Stomach (tissue), 9 donors: ENCODE results near the gene SLC34A3. TPM values are rescaled to one million over a fixed set of nuclear protein-coding genes. Genes with fewer than 3 reads are reported as not detected.
"Not testable (repeated sequence)": the region's sequence is repeated elsewhere in the genome, so short reads cannot be mapped to it uniquely, and the experiment has no call there.

ENCODE experiments used
- DNase-seq, 2 donors: peaks; one replicate each; pipeline versions ENCODE4 v3.0.0 to v3.0.0-alpha.2; 2013 to 2019
- H3K27ac ChIP-seq, 5 donors: fragments of 200-600 bp in 4 of 5; sonication (generic) in 4 of 5; one replicate each; pipeline ENCODE4 v1.5.1; 2013 to 2019; ENCODE audit warnings: mild to moderate bottlenecking in 1 of 5, moderate library complexity in 1 of 5
- H3K27me3 ChIP-seq, 3 donors: fragments of 200-600 bp; sonication (generic); one replicate each; pipeline ENCODE4 v1.5.1; 2017 to 2019; ENCODE audit warnings: mixed run types in 1 of 3
- H3K36me3 ChIP-seq, 4 donors: fragments of 200-600 bp; sonication (generic); 1 replicate in 3 of 4; 2 replicates in 1 of 4; pipeline ENCODE4 v1.5.1; 2016 to 2019
- H3K4me1 ChIP-seq, 4 donors: fragments of 200-600 bp; sonication (generic); one replicate each; pipeline ENCODE4 v1.5.1; 2016 to 2019
- H3K4me3 ChIP-seq, 4 donors: fragments of 200-600 bp; sonication (generic) in 3 of 4; one replicate each; pipeline ENCODE4 v1.5.1; 2016 to 2019; ENCODE audit warnings: mild to moderate bottlenecking in 1 of 4
- H3K9me3 ChIP-seq, 4 donors: fragments of 200-600 bp; sonication (generic); one replicate each; pipeline ENCODE4 v1.5.1; 2016 to 2019
- EP300 ChIP-seq: sonication (generic); formaldehyde crosslinking; IDR thresholded peaks from one replicate; pipeline ENCODE4 v1.6.1; 2017; ENCODE audit warnings: antibody characterized with exemption
- POLR2A ChIP-seq, 4 donors: fragments of 450-650 bp; IDR thresholded peaks; one replicate each; pipeline ENCODE4 v1.6.1; 2016; ENCODE audit warnings: antibody characterized with exemption in 4 of 4, control low read depth in 2 of 4, mild to moderate bottlenecking in 1 of 4, moderate library complexity in 1 of 4
- POLR2AphosphoS5 ChIP-seq, 3 donors: sonication (generic); formaldehyde crosslinking; IDR thresholded peaks; one replicate each; pipeline ENCODE4 v1.6.1; 2016; ENCODE audit warnings: antibody characterized with exemption in 3 of 3
- whole genome bisulfite sequencing, 5 donors: extraction: QIAGEN DNeasy Blood & Tissue Kit in 3 of 5; methylation state at CpG; one replicate each; pipeline versions ENCODE4 v1.1.5 to v1.1.7; 2013 to 2018; 5-methylcytosine and 5-hydroxymethylcytosine counted together
- intact Hi-C: fragments of 100-400 bp; cut with DNase I; formaldehyde crosslinking; loops from one replicate; pipeline ENCODE4 v1.15.1; 2023; ENCODE audit warnings: low total_unique reads
- polyA plus RNA-seq, 3 donors: library from polyadenylated mRNA; stranded (reverse); fragments of 200-250 nt; gene quantifications; one replicate each; pipeline ENCODE4 v1.2.3, GENCODE V29; 2013
- total RNA-seq, 5 donors: library from RNA; depleted of rRNA; stranded (reverse); fragments of >200 nt; gene quantifications; one replicate each; pipeline versions ENCODE4 v1.1.0 to v1.2.3, GENCODE V29; 2014 to 2016
- TF ChIP-seq, protein P1 (sequence below), 7 experiments: fragments of 450-650 bp in 4 of 7; fragments of 200-600 bp in 3 of 7; sonication (generic) in 3 of 7; IDR thresholded peaks; one replicate each; pipeline ENCODE4 v1.5.1; 2016 to 2019; ENCODE audit warnings: antibody characterized with exemption in 7 of 7, control low read depth in 2 of 7, mild to moderate bottlenecking in 1 of 7
- donor health status: healthy with polysubstance abuse.
- donor health status: Bipolar disorder and iron deficiency.
- donor health status: healthy.

SLC34A3 gene
- total and polyA plus RNA-seq, 8 donors = 0.18 to 0.53 TPM; not detected in 6

DNA sequence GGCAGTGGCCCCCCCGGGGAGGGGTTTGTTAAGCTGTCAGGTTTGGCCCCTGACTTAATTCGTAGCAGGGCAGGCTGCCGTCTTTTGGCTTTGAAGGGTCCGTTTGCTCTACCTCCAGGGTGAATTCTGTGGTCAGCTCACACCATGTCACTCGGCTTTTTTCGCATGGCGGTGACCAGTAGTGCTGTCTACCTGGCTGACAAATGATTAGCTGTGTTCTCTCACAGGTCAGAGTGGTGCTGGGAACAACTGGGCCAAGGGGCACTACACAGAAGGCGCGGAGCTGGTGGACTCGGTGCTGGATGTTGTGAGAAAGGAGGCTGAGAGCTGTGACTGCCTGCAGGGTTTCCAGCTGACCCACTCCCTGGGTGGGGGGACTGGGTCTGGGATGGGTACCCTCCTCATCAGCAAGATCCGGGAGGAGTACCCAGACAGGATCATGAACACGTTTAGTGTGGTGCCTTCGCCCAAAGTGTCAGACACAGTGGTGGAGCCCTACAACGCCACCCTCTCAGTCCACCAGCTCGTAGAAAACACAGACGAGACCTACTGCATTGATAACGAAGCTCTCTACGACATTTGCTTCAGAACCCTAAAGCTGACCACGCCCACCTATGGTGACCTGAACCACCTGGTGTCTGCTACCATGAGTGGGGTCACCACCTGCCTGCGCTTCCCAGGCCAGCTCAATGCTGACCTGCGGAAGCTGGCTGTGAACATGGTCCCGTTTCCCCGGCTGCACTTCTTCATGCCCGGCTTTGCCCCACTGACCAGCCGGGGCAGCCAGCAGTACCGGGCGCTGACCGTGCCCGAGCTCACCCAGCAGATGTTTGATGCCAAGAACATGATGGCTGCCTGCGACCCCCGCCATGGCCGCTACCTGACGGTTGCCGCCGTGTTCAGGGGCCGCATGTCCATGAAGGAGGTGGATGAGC lies 11.8 kb downstream of the SLC34A3 start:
- Histone ChIP-seq H3K4me1 (peaks cover 30 to 57% (median 55%) of the 10 kb centered on the region in 4 donors), H3K36me3 (peaks cover 16 to 22% (median 21%) of the 10 kb centered on the region in 4 donors), H3K27ac (peak overlapping the region; percentile 82 to 97 (median 92)), H3K9me3 (no peaks in the 10 kb centered on the region), H3K27me3 (no peaks in the 10 kb centered on the region), H3K4me3 (peak overlapping the region; percentile 73 to 94 (median 82))
- no peak for DNase-seq
- WGBS, 5 donors = 54 to 69% (median 59%) methylated on average over 35 to 36 of the region's 36 CpGs
- TF ChIP-seq EP300 (no peak), POLR2AphosphoS5 (IDR thresholded peaks at IDR 0.05) (peak in 1 of 3 donors; percentile 4)
- intact Hi-C loops = no loop called here

DNA sequence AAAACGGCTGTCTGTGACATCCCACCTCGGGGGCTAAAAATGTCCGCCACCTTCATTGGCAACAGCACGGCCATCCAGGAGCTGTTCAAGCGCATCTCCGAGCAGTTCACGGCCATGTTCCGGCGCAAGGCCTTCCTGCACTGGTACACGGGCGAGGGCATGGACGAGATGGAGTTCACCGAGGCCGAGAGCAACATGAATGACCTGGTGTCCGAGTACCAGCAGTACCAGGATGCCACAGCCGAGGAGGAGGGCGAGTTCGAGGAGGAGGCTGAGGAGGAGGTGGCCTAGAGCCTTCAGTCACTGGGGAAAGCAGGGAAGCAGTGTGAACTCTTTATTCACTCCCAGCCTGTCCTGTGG lies 12.5 kb downstream of the SLC34A3 start:
- WGBS, 5 donors = 87 to 92% (median 88%) methylated on average over 15 to 18 of the region's 18 CpGs
- Histone ChIP-seq H3K36me3 (peaks cover 16 to 22% (median 21%) of the 10 kb centered on the region in 4 donors), H3K4me1 (peaks cover 28 to 50% (median 48%) of the 10 kb centered on the region in 4 donors), H3K4me3 (peak overlapping the region in 3 of 4 donors; percentile 75 to 94 (median 89))
- H3K9me3 ChIP-seq, H3K27ac ChIP-seq, intact Hi-C loops, DNase-seq, H3K27me3 ChIP-seq: not testable (repeated sequence)

DNA sequence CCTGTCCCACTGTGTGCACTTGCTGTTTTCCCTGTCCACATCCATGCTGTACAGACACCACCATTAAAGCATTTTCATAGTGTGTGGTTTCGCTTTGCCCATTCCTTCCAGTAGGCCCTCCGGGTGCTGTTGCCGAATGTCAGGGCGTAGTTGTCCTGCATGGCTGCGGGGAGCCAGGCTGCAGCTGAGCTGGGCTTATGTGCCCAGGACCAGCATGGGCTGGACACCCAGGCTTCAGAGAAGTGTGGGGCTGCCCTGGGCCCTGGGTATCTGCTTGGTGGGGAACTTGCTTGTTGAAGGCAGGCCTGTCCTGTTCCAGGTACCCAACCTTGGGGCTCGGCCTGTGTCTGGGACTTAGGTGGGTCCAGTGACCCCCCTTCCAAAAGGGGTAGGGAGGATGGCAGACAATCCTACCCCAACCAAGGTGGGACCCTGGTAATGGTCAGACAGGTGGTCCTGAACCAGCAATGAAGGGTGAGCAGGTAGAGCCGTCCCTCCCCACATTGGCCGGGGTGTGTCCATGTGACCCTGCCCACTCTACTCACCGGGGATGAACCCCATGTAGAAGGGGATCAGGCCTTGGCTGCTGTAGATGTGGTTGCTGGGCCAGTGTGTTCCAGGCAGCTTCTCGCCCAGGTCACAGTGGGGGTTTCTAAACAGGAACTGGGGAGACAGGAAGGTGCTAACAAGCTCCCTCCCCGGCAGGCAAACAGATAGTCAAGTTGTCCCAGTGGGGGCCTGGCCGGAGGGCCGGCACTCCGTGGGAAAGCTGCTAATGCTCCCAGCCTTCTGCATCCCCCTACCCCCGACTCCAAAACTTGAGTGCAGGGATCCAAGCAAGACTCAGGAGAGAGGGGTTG lies 13.2 kb downstream of the SLC34A3 start:
- peaks cover 16 to 22% (median 21%) of the 10 kb centered on the region in 4 donors for H3K36me3 ChIP-seq
- peak overlapping the region in 1 of 4 donors; percentile 12 for H3K4me3 ChIP-seq
- no peak for DNase-seq
- H3K27ac ChIP-seq = no peak overlapping the region
- 58 to 66% (median 62%) methylated on average over 8 to 15 of the region's 15 CpGs for WGBS, 5 donors
- H3K27me3 ChIP-seq = no peaks in the 10 kb centered on the region
- peak in 2 of 3 donors; percentile 21 to 34 for TF ChIP-seq POLR2AphosphoS5 (IDR thresholded peaks at IDR 0.05)
- TF ChIP-seq, protein P1, sequence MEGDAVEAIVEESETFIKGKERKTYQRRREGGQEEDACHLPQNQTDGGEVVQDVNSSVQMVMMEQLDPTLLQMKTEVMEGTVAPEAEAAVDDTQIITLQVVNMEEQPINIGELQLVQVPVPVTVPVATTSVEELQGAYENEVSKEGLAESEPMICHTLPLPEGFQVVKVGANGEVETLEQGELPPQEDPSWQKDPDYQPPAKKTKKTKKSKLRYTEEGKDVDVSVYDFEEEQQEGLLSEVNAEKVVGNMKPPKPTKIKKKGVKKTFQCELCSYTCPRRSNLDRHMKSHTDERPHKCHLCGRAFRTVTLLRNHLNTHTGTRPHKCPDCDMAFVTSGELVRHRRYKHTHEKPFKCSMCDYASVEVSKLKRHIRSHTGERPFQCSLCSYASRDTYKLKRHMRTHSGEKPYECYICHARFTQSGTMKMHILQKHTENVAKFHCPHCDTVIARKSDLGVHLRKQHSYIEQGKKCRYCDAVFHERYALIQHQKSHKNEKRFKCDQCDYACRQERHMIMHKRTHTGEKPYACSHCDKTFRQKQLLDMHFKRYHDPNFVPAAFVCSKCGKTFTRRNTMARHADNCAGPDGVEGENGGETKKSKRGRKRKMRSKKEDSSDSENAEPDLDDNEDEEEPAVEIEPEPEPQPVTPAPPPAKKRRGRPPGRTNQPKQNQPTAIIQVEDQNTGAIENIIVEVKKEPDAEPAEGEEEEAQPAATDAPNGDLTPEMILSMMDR (IDR thresholded peaks at IDR 0.05) = no peak
- H3K4me1 ChIP-seq = peaks cover 28 to 44% (median 42%) of the 10 kb centered on the region in 4 donors
- intact Hi-C loops = no loop called here
- H3K9me3 ChIP-seq = no peaks in the 10 kb centered on the region

DNA sequence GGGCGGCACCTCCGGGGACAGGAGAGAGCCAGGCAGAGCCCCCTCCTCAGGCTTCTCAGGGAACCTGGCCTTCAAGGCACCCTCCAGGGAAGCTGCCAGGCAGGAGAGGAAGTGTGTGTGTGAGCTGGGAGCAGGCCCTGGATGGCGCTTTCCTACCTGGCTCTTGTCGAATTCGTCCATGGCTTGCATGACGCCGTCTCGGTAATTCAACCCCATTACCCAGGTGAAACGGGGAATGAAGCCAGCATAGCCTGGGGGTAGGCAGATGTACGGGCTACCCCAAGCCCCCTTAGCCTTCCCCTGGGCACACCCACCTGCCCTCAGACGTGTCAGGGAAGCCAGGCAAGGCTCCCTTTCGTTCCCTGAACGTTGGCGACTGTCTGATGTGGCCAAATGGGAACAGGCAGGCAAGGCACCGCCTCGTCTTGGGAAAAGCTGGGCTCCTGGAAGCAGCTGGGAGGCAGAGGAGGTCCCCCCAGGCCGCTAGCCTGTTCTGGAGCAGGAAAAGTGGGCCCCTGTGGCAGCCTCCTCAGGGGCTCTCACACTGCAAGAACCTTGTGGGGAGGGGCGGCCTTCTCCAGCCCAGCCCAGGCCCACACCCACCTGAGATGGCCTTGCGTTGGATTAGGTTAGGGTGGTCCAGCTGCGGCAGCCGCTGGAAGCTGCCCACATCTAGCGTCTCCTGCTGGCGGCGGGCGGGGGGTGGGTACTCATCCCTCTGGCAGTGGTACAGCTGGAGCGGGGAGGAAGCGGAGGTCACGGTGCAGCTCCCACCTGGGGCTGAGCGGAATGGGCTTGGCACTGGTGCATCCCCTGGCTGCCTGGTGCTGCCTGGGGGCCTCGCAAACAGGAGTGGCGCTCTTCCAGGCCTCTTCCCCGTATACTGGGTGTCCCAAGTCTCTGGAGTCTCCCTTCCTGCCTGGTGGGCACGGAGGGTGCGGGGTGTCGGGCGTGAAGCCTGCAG lies 14.1 kb downstream of the SLC34A3 start:
- H3K27me3 ChIP-seq = no peaks in the 10 kb centered on the region
- peaks cover 25 to 35% (median 33%) of the 10 kb centered on the region in 4 donors for H3K4me1 ChIP-seq
- peaks cover 16 to 22% (median 21%) of the 10 kb centered on the region in 4 donors for H3K36me3 ChIP-seq
- no peaks in the 10 kb centered on the region for H3K9me3 ChIP-seq
- peak in 1 of 2 donors; percentile 42 for DNase-seq
- WGBS, 5 donors = 57 to 71% (median 66%) methylated on average over 21 to 36 of the region's 36 CpGs
- no peak overlapping the region for H3K27ac ChIP-seq
- H3K4me3 ChIP-seq = no peak overlapping the region
- intact Hi-C loops = no loop called here
- TF ChIP-seq POLR2A (IDR thresholded peaks at IDR 0.05) (no peak), EP300 (no peak), POLR2AphosphoS5 (IDR thresholded peaks at IDR 0.05) (no peak)
- TF ChIP-seq, protein P1 (IDR thresholded peaks at IDR 0.05) = no peak
